Coronary artery (tissue), 2 donors: ENCODE measurements around the gene IGLL5.

Source experiments
- DNase-seq: peaks from one replicate; pipeline ENCODE4 v3.0.0-alpha.2; 2017; ENCODE audit warnings: low spot score
- H3K27ac ChIP-seq, 2 donors: fragments of 200-600 bp; sonication (generic); one replicate each; pipeline ENCODE4 v1.5.1; 2016 to 2019
- H3K4me3 ChIP-seq: fragments of 200-600 bp; sonication (generic); 2 replicates; pipeline ENCODE4 v1.5.1; 2016; ENCODE audit warnings: mild to moderate bottlenecking, moderate library complexity
- CTCF ChIP-seq: fragments of 200-600 bp; sonication (generic); IDR thresholded peaks from one replicate; pipeline ENCODE4 v1.5.1; 2019; ENCODE audit warnings: antibody characterized with exemption

The IGLL5 gene

GRCh38 chr22:22886546-22886945 is 1.1 kb upstream of the IGLL5 start:
- Histone ChIP-seq H3K27ac (no peak overlapping the region), H3K4me3 (no peak overlapping the region)
- TF ChIP-seq CTCF: no peak
- DNase-seq: peak; percentile 16

GRCh38 chr22:22888571-22889353 is 1.1 kb downstream of the IGLL5 start:
- no peak for TF ChIP-seq CTCF
- Histone ChIP-seq H3K4me3 (no peak overlapping the region), H3K27ac (no peak overlapping the region)
- DNase-seq: peak; percentile 58

GRCh38 chr22:22890085-22890484 is 2.5 kb downstream of the IGLL5 start:
- no peak overlapping the region for H3K4me3 ChIP-seq
- H3K27ac ChIP-seq: no peak overlapping the region
- DNase-seq: no peak
- TF ChIP-seq CTCF: no peak

GRCh38 chr22:22891139-22891621 is 3.6 kb downstream of the IGLL5 start:
- DNase-seq: no peak
- Histone ChIP-seq H3K27ac (no peak overlapping the region), H3K4me3 (no peak overlapping the region)
- TF ChIP-seq CTCF: no peak

GRCh38 chr22:22892096-22893052 is 4.8 kb downstream of the IGLL5 start:
- Histone ChIP-seq H3K4me3 (no peak overlapping the region), H3K27ac (no peak overlapping the region)
- no peak for DNase-seq
- no peak for TF ChIP-seq CTCF

- Histone ChIP-seq H3K4me3 (no peak overlapping the region), H3K27ac (no peak overlapping the region)
- TF ChIP-seq CTCF: no peak
- no peak for DNase-seq
These were observed 5.6 kb downstream of the IGLL5 start for GRCh38 chr22:22893077-22893805.
